ENCODE data around the gene RAD23A. TPM values are rescaled to one million over a fixed set of nuclear protein-coding genes. Genes with fewer than 3 reads are reported as not detected.
A peak's percentile ranks its signal among the peaks of the same experiment; 100 is the strongest.

RAD23A gene
- total and polyA plus RNA-seq, 9 donors = 61.2 to 94.0 (median 86.7) TPM

GRCh38 chr19:12937093-12937926, 8.4 kb upstream of the RAD23A start:
- Histone ChIP-seq H3K36me3 (no peaks in the 10 kb centered on the region), H3K27me3 (no peaks in the 10 kb centered on the region), H3K27ac (no peak overlapping the region), H3K9me3 (no peaks in the 10 kb centered on the region), H3K4me1 (ENCODE audit: insufficient read depth) (peaks cover 10% of the 10 kb centered on the region), H3K4me3 (peak overlapping the region; percentile 35)
- 20 to 25% (median 24%) methylated on average over 23 of the region's 23 CpGs for WGBS, 3 donors
- intact Hi-C loops (cut with DNase I) = no loop called here
- peak in 2 of 5 donors; percentile 49 to 50 for DNase-seq
- TF ChIP-seq EP300 (IDR thresholded peaks at IDR 0.05) (no peak), POLR2A (IDR thresholded peaks at IDR 0.05) (no peak), CTCF (IDR thresholded peaks at IDR 0.05) (no peak)

GRCh38 chr19:12937927-12938778, 7.5 kb upstream of the RAD23A start, which contains the start of gene CALR:
TSS of gene CALR (plus strand) at chr19:12938609. CDS start at chr19:12938680, 71 bp downstream.
- DNase-seq = peak; percentile 99 to 100 (median 99)
- Histone ChIP-seq H3K4me3 (peak within 1 kb of the TSS; percentile 93), H3K27ac (peak within 1 kb of the TSS; percentile 18 to 55), H3K4me1 (ENCODE audit: insufficient read depth) (peaks cover 5% of the 10 kb centered on the region), H3K9me3 (no peaks in the 10 kb centered on the region), H3K27me3 (no peaks in the 10 kb centered on the region), H3K36me3 (no peaks in the 10 kb centered on the region)
- TF ChIP-seq EP300 (IDR thresholded peaks at IDR 0.05) (peak; percentile 16), CTCF (IDR thresholded peaks at IDR 0.05) (no peak), POLR2A (IDR thresholded peaks at IDR 0.05) (peak; percentile 99)
- WGBS, 3 donors = 0 to 1% (median 1%) methylated on average over 61 to 63 of the region's 63 CpGs
- intact Hi-C loops (cut with DNase I) = no loop called here

- H3K27me3 ChIP-seq = no peaks in the 10 kb centered on the region
- WGBS, 3 donors = 0 to 1% (median 0%) methylated on average over 49 to 54 of the region's 54 CpGs
- intact Hi-C loops (cut with DNase I) = no loop called here
- peaks cover 5% of the 10 kb centered on the region for H3K4me1 ChIP-seq (ENCODE audit: insufficient read depth)
- DNase-seq = peak in 3 of 5 donors; percentile 48 to 54 (median 53)
- TF ChIP-seq EP300 (IDR thresholded peaks at IDR 0.05) = no peak
- TF ChIP-seq POLR2A (IDR thresholded peaks at IDR 0.05) = peak; percentile 6
- TF ChIP-seq CTCF (IDR thresholded peaks at IDR 0.05) = peak in 2 of 3 donors; percentile 23 to 54
- H3K4me3 ChIP-seq = peak overlapping the region; percentile 93
- no peaks in the 10 kb centered on the region for H3K9me3 ChIP-seq
- peak overlapping the region; percentile 18 to 55 for H3K27ac ChIP-seq
- H3K36me3 ChIP-seq = no peaks in the 10 kb centered on the region
Measured at GRCh38 chr19:12938779-12939601, 6.7 kb upstream of the RAD23A start.

GRCh38 chr19:12939975-12940423, 5.7 kb upstream of the RAD23A start:
- Histone ChIP-seq H3K36me3 (no peaks in the 10 kb centered on the region), H3K4me3 (peak overlapping the region; percentile 93), H3K27me3 (no peaks in the 10 kb centered on the region), H3K9me3 (no peaks in the 10 kb centered on the region), H3K4me1 (ENCODE audit: insufficient read depth) (peaks cover 5% of the 10 kb centered on the region), H3K27ac (no peak overlapping the region)
- TF ChIP-seq CTCF (IDR thresholded peaks at IDR 0.05) (no peak), POLR2A (IDR thresholded peaks at IDR 0.05) (no peak), EP300 (IDR thresholded peaks at IDR 0.05) (no peak)
- DNase-seq = no peak
- WGBS, 3 donors = 47 to 63% (median 50%) methylated on average over 10 of the region's 10 CpGs
- intact Hi-C loops (cut with DNase I) = no loop called here
